K562 (cell line): ENCODE measurements around the gene PPARG. TPM values are rescaled to one million over a fixed set of nuclear protein-coding genes. Genes with fewer than 3 reads are reported as not detected.

Experiments used
- ATAC-seq: fragments of 200-7000 bp; cut with Tn5 transposase; 3 replicates; pipeline ENCODE4 v1.9.1; 2020; ENCODE audit warnings: moderate library complexity
- BruUV-seq: library from RNA; stranded (reverse); fragments of 400-500 nt; replicated peaks from 2 replicates; lab custom pipeline; 2021; lab: Mats Ljungman, UMichigan
- CTCF ChIA-PET: fragments of 300-600 bp; formaldehyde crosslinking; extraction: SDS; loops from one replicate; lab custom pipeline; 2021; ENCODE audit warnings: low intra/inter-chr PET ratio; lab: Yijun Ruan, JAX
- POLR2A ChIA-PET: fragments of 300-600, 350-650 bp; sonication (Branson Sonifier 250); formaldehyde crosslinking; extraction: SDS; loops from one replicate; lab custom pipeline; 2021; ENCODE audit warnings: antibody characterized with exemption, inconsistent platforms; lab: Yijun Ruan, JAX
- DNase-seq, 4 experiments: peaks; one replicate each; pipeline versions ENCODE4 v3.0.0 to v3.0.0-alpha.2; 2011 to 2018; ENCODE audit warnings: low spot score in 3 of 4, mixed read lengths in 3 of 4; ENCODE audit errors: extremely low read depth in 1 of 4
- FAIRE-seq: peaks from 2 replicates; lab custom pipeline; 2011; peaks lifted over from hg19 to GRCh38; lab: Jason Lieb, UNC
- H2AFZ ChIP-seq: 2 replicates; pipeline ENCODE4 v1.6.0; 2011; ENCODE audit warnings: low read depth, low read length, control low read depth, inconsistent platforms
- H3K27ac ChIP-seq: fragments of 200-600 bp; 3 replicates; pipeline ENCODE4 v1.8.0; 2011; ENCODE audit warnings: low read depth, mild to moderate bottlenecking, control low read depth, inconsistent platforms, low read length, moderate library complexity, mixed read lengths; ENCODE audit errors: extremely low read depth
- H3K27me3 ChIP-seq, 2 experiments: fragments of 300-600 bp in 1 of 2; 2 replicates in 1 of 2; 3 replicates in 1 of 2; pipeline versions ENCODE4 v1.6.0 to v1.8.0; 2011; ENCODE audit warnings: inconsistent platforms in 2 of 2, low read length in 2 of 2, mild to moderate bottlenecking in 1 of 2, mixed read lengths in 1 of 2, moderate library complexity in 1 of 2; ENCODE audit not compliant: control insufficient read depth in 2 of 2, insufficient read depth in 2 of 2
- H3K36me3 ChIP-seq: fragments of 300-600 bp; 3 replicates; pipeline ENCODE4 v1.8.0; 2011; ENCODE audit warnings: mild to moderate bottlenecking, low read length, inconsistent platforms; ENCODE audit not compliant: control insufficient read depth, insufficient read depth
- H3K4me1 ChIP-seq, 2 experiments: fragments of 200-600 bp in 1 of 2; replicated peaks in 1 of 2; 2 replicates in 1 of 2; 3 replicates in 1 of 2; pipeline versions ENCODE4 v1.5.1 to v1.8.0; 2011; ENCODE audit warnings: inconsistent platforms in 2 of 2, low read length in 2 of 2, mild to moderate bottlenecking in 1 of 2, mixed read lengths in 1 of 2, moderate library complexity in 1 of 2; ENCODE audit not compliant: control insufficient read depth in 2 of 2, insufficient read depth in 2 of 2
- H3K4me2 ChIP-seq: 2 replicates; pipeline ENCODE4 v1.6.1; 2011; ENCODE audit warnings: low read length, control low read depth, inconsistent platforms, mixed read lengths; ENCODE audit not compliant: insufficient read depth
- H3K4me3 ChIP-seq: fragments of 200-600 bp; sonication (generic), shearing (Covaris generic); 2 replicates; pipeline ENCODE4 v1.5.1; 2016; ENCODE audit warnings: control low read depth, inconsistent platforms
- H3K79me2 ChIP-seq: fragments of 200-600 bp; 3 replicates; pipeline ENCODE4 v1.8.0; 2011; ENCODE audit warnings: low read length, inconsistent platforms; ENCODE audit not compliant: control insufficient read depth, insufficient read depth
- H3K9ac ChIP-seq, 2 experiments: 2 replicates each; pipeline versions ENCODE4 v1.6.0 to v1.6.1; 2011; ENCODE audit warnings: low read depth in 2 of 2, low read length in 2 of 2, control low read depth in 1 of 2, inconsistent platforms in 1 of 2, mild to moderate bottlenecking in 1 of 2, mixed read lengths in 1 of 2; ENCODE audit not compliant: insufficient read depth in 1 of 2
- H3K9me1 ChIP-seq: one replicate; pipeline ENCODE4 v1.6.0; 2011; ENCODE audit warnings: inconsistent platforms, mild to moderate bottlenecking, low read length, moderate library complexity; ENCODE audit not compliant: control insufficient read depth, insufficient read depth
- H3K9me3 ChIP-seq: replicated peaks from 2 replicates; pipeline ENCODE4 v1.5.1; 2011; ENCODE audit warnings: low read depth, low read length, inconsistent platforms; ENCODE audit not compliant: control insufficient read depth, insufficient read depth
- H4K20me1 ChIP-seq: replicated peaks from 2 replicates; pipeline ENCODE4 v1.6.1; 2011; ENCODE audit warnings: low read length, inconsistent platforms, mixed read lengths; ENCODE audit not compliant: control insufficient read depth, insufficient read depth
- BRF1 ChIP-seq: IDR thresholded peaks from 3 replicates; pipeline ENCODE4 v1.6.1; 2011; ENCODE audit warnings: borderline replicate concordance, mild to moderate bottlenecking; ENCODE audit not compliant: insufficient read length; ENCODE audit errors: extremely low read depth
- CREBBP ChIP-seq: IDR thresholded peaks from one replicate; pipeline ENCODE4 v1.6.1; 2012; ENCODE audit warnings: low read depth, mild to moderate bottlenecking, control low read depth, inconsistent platforms, low read length
- HSF4 ChIP-seq: fragments of 250-450 bp; sonication (Bioruptor Pico); IDR thresholded peaks from 2 replicates; pipeline ENCODE4 v2.1.2; 2022; ENCODE audit warnings: mild to moderate bottlenecking, moderate library complexity, borderline replicate concordance
- MYBL2 ChIP-seq, 2 experiments: fragments of 450-650 bp in 1 of 2; sonication (generic) in 1 of 2; formaldehyde crosslinking in 1 of 2; IDR thresholded peaks; 2 replicates each; pipeline versions ENCODE4 v1.6.1 to v1.8.1; 2017 to 2022; ENCODE audit warnings: borderline replicate concordance in 1 of 2, inconsistent platforms in 1 of 2, low read depth in 1 of 2, mild to moderate bottlenecking in 1 of 2, missing genetic modification reagents in 1 of 2, moderate library complexity in 1 of 2
- NFIC ChIP-seq: fragments of 450-650 bp; IDR thresholded peaks from 2 replicates; pipeline ENCODE4 v1.6.1; 2017; ENCODE audit warnings: mild to moderate bottlenecking, inconsistent platforms
- POLR2A ChIP-seq: fragments of 450-650 bp; conservative IDR thresholded peaks from 2 replicates; pipeline ENCODE4 v1.6.1; 2016
- POLR3G ChIP-seq: IDR thresholded peaks from 2 replicates; pipeline ENCODE4 v1.6.1; 2011; ENCODE audit not compliant: insufficient read length, insufficient replicate concordance; ENCODE audit errors: extremely low read depth
- PRDM10 ChIP-seq: fragments of 450-650 bp; IDR thresholded peaks from 2 replicates; pipeline ENCODE4 v1.6.1; 2018; ENCODE audit not compliant: partially characterized antibody
- SETDB1 ChIP-seq: IDR thresholded peaks from one replicate; pipeline ENCODE4 v1.6.1; 2012; ENCODE audit warnings: low read length, control low read depth, inconsistent platforms
- SOX6 ChIP-seq: fragments of 450-650 bp; IDR thresholded peaks from 2 replicates; pipeline ENCODE4 v1.6.1; 2014; ENCODE audit warnings: mild to moderate bottlenecking
- ZBTB12 ChIP-seq: fragments of 250-450 bp; sonication (Bioruptor Pico); IDR thresholded peaks from 2 replicates; pipeline ENCODE4 v1.4.0; 2020
- ZFP91 ChIP-seq: sonication (generic); formaldehyde crosslinking; IDR thresholded peaks from 2 replicates; pipeline ENCODE4 v1.8.0; 2022; ENCODE audit warnings: mild to moderate bottlenecking, missing genetic modification reagents
- WGBS: fragments of 100-300 bp; shearing (Covaris generic); methylation state at CpG from one replicate; pipeline ENCODE4 v1.1.6; 2016; ENCODE audit warnings: low coverage, mixed read lengths; ENCODE audit not compliant: insufficient coverage; ENCODE audit errors: missing lambda C conversion rate; 5-methylcytosine and 5-hydroxymethylcytosine counted together
- in situ Hi-C: fragments of 300-500 bp; cut with MboI; formaldehyde crosslinking; loops from 4 replicates; pipeline ENCODE4 v1.15.0; 2018; ENCODE audit warnings: inconsistent platforms, mixed read lengths
- intact Hi-C: fragments of 100-400 bp; cut with micrococcal nuclease; formaldehyde crosslinking; loops from 2 replicates; pipeline ENCODE4 v1.14.2; 2022
- polyA plus RNA-seq, 8 experiments: library from polyadenylated mRNA; depleted of rRNA in 4 of 8; stranded (reverse) in 5 of 8; unstranded in 3 of 8; fragments of >200 nt; fragmentation: Nextera tagmentation in 2 of 8; fragmentation: Illumina TruSeq in 1 of 8; extraction: Ambion mirVana in 2 of 8; extraction: Trizol in 1 of 8; gene quantifications; 2 replicates each; pipeline versions ENCODE4 v1.2.1 to v1.2.3, GENCODE V29; 2011 to 2014; ENCODE audit warnings: inconsistent platforms in 1 of 8, missing spikeins in 1 of 8
- total RNA-seq, 7 experiments: library from RNA; depleted of rRNA in 6 of 7; stranded (reverse); fragments of >200 nt in 6 of 7; fragmentation: Illumina TruSeq in 2 of 7; extraction: Trizol in 2 of 7; gene quantifications; 2 replicates each; pipeline versions ENCODE4 v1.2.1 to v1.2.3, GENCODE V29; 2011 to 2021; ENCODE audit warnings: low replicate concordance in 1 of 7

Gene PPARG
- total and polyA plus RNA-seq, 9 of the 15 experiments (the other 6 are each of a cell fraction or from before 2014, with no cell fraction given), result not detected

GRCh38 chr3:12479919-12480427 lies 191.1 kb downstream of the PPARG start:
- FAIRE-seq (peak; percentile 81), DNase-seq (peak; percentile 62 to 78 (median 74)), ATAC-seq (peak; percentile 65)
- in situ Hi-C loops, result loop anchor here (5.0 kb wide), 1 partner anchor 343 kb away; no protein-coding TSS in a partner anchor
- Histone ChIP-seq H3K9me3 (no peaks in the 10 kb centered on the region), H3K27me3 (peaks cover 16 to 20% of the 10 kb centered on the region in 2 experiments; a peak in 4 of 5 replicates), H3K27ac (no peak overlapping the region), H3K9me1 (no peaks in the 10 kb centered on the region), H3K36me3 (no peaks in the 10 kb centered on the region), H3K79me2 (peaks cover 7% of the 10 kb centered on the region), H3K4me3 (no peak overlapping the region), H4K20me1 (no peaks in the 10 kb centered on the region), H3K9ac (peak overlapping the region in 1 of 2 experiments; percentile 53; a peak in 1 of 4 replicates), H3K4me2 (no peak overlapping the region), H3K4me1 (peaks cover 14 to 22% of the 10 kb centered on the region in 2 experiments; a peak in 4 of 5 replicates), H2AFZ (no peak overlapping the region; the same call in 1 of the 2 replicates)
- ChIA-PET CTCF (interaction anchor here (0.6 to 1.9 kb wide), 9 partner anchors 15 to 1101 kb away, joined by 3 to 24 read pairs (median 3); no protein-coding TSS in a partner anchor), POLR2A (interaction anchor here (0.8 to 1.2 kb wide), 5 partner anchors 14 to 345 kb away, joined by 3 to 7 read pairs (median 3); no protein-coding TSS in a partner anchor)
- WGBS, result 13% methylated on average over 9 of the region's 9 CpGs
- intact Hi-C loops, result loop anchor here (1.0 to 10.0 kb wide), 6 partner anchors 242 to 515 kb away; no protein-coding TSS in a partner anchor
- no TSS peak for BruUV-seq
- TF ChIP-seq SETDB1 (no peak), ZFP91 (no peak), ZBTB12 (CRISPR knock-in tag) (no peak), BRF1 (no peak), CREBBP (no peak), SOX6 (peak; percentile 51; the same call in 1 of the 2 replicates), NFIC (no peak), PRDM10 (no peak), POLR3G (no peak), HSF4 (CRISPR knock-in tag) (no peak), MYBL2 (IDR thresholded peaks at IDR 0.05; ENCODE audit: low read depth) (no peak), MYBL2 (CRISPR knock-in tag; IDR thresholded peaks at IDR 0.05; ENCODE audit: borderline replicate concordance) (no peak), POLR2A (no peak)
